SK-N-SH (cell line): ENCODE data around the gene SLFNL1. TPM values are rescaled to one million over a fixed set of nuclear protein-coding genes. Genes with fewer than 3 reads are reported as not detected.

Experiments used
- CTCF ChIA-PET: fragments of 300-600, 350-600 bp; formaldehyde crosslinking; extraction: SDS; loops from one replicate; lab custom pipeline; 2021; lab: Yijun Ruan, JAX
- POLR2A ChIA-PET: fragments of 350-600 bp; sonication (Branson Sonifier 250); formaldehyde crosslinking; extraction: SDS; loops from one replicate; lab custom pipeline; 2020; ENCODE audit warnings: antibody characterized with exemption, inconsistent platforms; lab: Yijun Ruan, JAX
- DNase-seq: peaks from one replicate; pipeline ENCODE4 v3.0.0; 2012
- H2AFZ ChIP-seq: fragments of 200-600 bp; sonication (generic); 2 replicates; pipeline ENCODE4 v1.8.1; 2016; ENCODE audit warnings: antibody characterized with exemption, mild to moderate bottlenecking, low read depth
- H3F3A ChIP-seq: fragments of 200-600 bp; sonication (generic); replicated peaks from 2 replicates; pipeline ENCODE3; 2016; ENCODE audit warnings: antibody characterized with exemption, mild to moderate bottlenecking; ENCODE audit not compliant: insufficient read depth
- H3K27ac ChIP-seq, 2 experiments: fragments of 200-500 bp in 1 of 2; fragments of 200-600 bp in 1 of 2; sonication (Bioruptor generic) in 1 of 2; sonication (generic), shearing (Covaris generic) in 1 of 2; 2 replicates each; pipeline versions ENCODE4 v1.5.1 to v1.6.1; 2014 to 2016; ENCODE audit warnings: low read depth in 2 of 2, inconsistent platforms in 1 of 2, low read length in 1 of 2, mild to moderate bottlenecking in 1 of 2, mixed read lengths in 1 of 2
- H3K27me3 ChIP-seq: fragments of 200-600 bp; sonication (generic), shearing (Covaris generic); 2 replicates; pipeline ENCODE4 v1.6.1; 2016; ENCODE audit warnings: mixed run types; ENCODE audit not compliant: insufficient read depth
- H3K36me3 ChIP-seq, 2 experiments: fragments of 200-500 bp in 1 of 2; fragments of 200-600 bp in 1 of 2; sonication (Bioruptor generic) in 1 of 2; sonication (generic) in 1 of 2; replicated peaks in 1 of 2; 2 replicates each; pipeline versions ENCODE3 to v1.5.1; 2014 to 2016; ENCODE audit warnings: low read length in 1 of 2, mild to moderate bottlenecking in 1 of 2; ENCODE audit not compliant: insufficient read depth in 2 of 2, control insufficient read depth in 1 of 2
- H3K4me1 ChIP-seq, 2 experiments: fragments of 200-500 bp in 1 of 2; fragments of 200-600 bp in 1 of 2; sonication (Bioruptor generic) in 1 of 2; sonication (generic), shearing (Covaris generic) in 1 of 2; 2 replicates each; pipeline versions ENCODE4 v1.5.1 to v1.6.1; 2014 to 2016; ENCODE audit warnings: low read depth in 1 of 2, low read length in 1 of 2, mixed run types in 1 of 2; ENCODE audit not compliant: insufficient read depth in 2 of 2, control insufficient read depth in 1 of 2
- H3K4me2 ChIP-seq: fragments of 200-600 bp; sonication (generic), shearing (Covaris generic); 2 replicates; pipeline ENCODE4 v1.6.1; 2017; ENCODE audit warnings: mixed run types
- H3K4me3 ChIP-seq, 2 experiments: fragments of 200-500 bp in 1 of 2; fragments of 200-600 bp in 1 of 2; sonication (Bioruptor generic) in 1 of 2; sonication (generic), shearing (Covaris generic) in 1 of 2; 2 replicates each; pipeline versions ENCODE4 v1.5.1 to v1.8.1; 2014 to 2016; ENCODE audit warnings: low read depth in 2 of 2, inconsistent platforms in 1 of 2, low read length in 1 of 2, mild to moderate bottlenecking in 1 of 2, mixed read lengths in 1 of 2, moderate library complexity in 1 of 2
- H3K79me2 ChIP-seq: fragments of 200-600 bp; sonication (generic); 2 replicates; pipeline ENCODE4 v1.8.1; 2017; ENCODE audit warnings: mild to moderate bottlenecking; ENCODE audit not compliant: insufficient read depth
- H3K9ac ChIP-seq: fragments of 200-600 bp; sonication (generic); 2 replicates; pipeline ENCODE4 v1.6.1; 2017; ENCODE audit warnings: mixed run types
- H3K9me2 ChIP-seq: fragments of 200-600 bp; sonication (generic); 2 replicates; pipeline ENCODE4 v1.6.1; 2017; ENCODE audit warnings: mixed run types
- H3K9me3 ChIP-seq: fragments of 200-600 bp; sonication (generic); 2 replicates; pipeline ENCODE4 v1.6.1; 2017; ENCODE audit warnings: mixed run types, mild to moderate bottlenecking, moderate library complexity
- H4K20me1 ChIP-seq: fragments of 200-600 bp; sonication (generic); 2 replicates; pipeline ENCODE4 v1.6.1; 2017; ENCODE audit warnings: mild to moderate bottlenecking, mixed run types; ENCODE audit not compliant: insufficient read depth
- CHD2 ChIP-seq: fragments of 150-350 bp; IDR thresholded peaks from 2 replicates; pipeline ENCODE4 v1.6.1; 2018; ENCODE audit warnings: low read length; ENCODE audit not compliant: partially characterized antibody
- EP300 ChIP-seq, 2 experiments: IDR thresholded peaks; 2 replicates each; pipeline versions ENCODE4 v1.4.0 to v1.6.1; 2012; ENCODE audit warnings: borderline replicate concordance in 1 of 2, low read depth in 1 of 2, low read length in 1 of 2
- FOXM1 ChIP-seq: IDR thresholded peaks from 2 replicates; pipeline ENCODE4 v1.4.0; 2012; ENCODE audit warnings: low read depth, mild to moderate bottlenecking
- GATA2 ChIP-seq: sonication (generic); formaldehyde crosslinking; IDR thresholded peaks from 2 replicates; pipeline ENCODE4 v1.5.0; 2020; ENCODE audit warnings: mild to moderate bottlenecking, missing genetic modification reagents
- MXI1 ChIP-seq: IDR thresholded peaks from 2 replicates; pipeline ENCODE4 v1.6.1; 2012; ENCODE audit warnings: mild to moderate bottlenecking, low read depth, low read length, improper control_type of control experiment
- NRF1 ChIP-seq: IDR thresholded peaks from 2 replicates; pipeline ENCODE4 v1.6.1; 2012; ENCODE audit warnings: low read depth, mild to moderate bottlenecking, low read length
- RAD21 ChIP-seq: IDR thresholded peaks from 2 replicates; pipeline ENCODE4 v1.6.1; 2012; ENCODE audit warnings: mild to moderate bottlenecking, low read length
- RCOR1 ChIP-seq: fragments of 150-350 bp; IDR thresholded peaks from 2 replicates; pipeline ENCODE4 v1.6.1; 2017; ENCODE audit warnings: antibody characterized with exemption, low read length
- SIN3A ChIP-seq: IDR thresholded peaks from 2 replicates; pipeline ENCODE4 v1.6.1; 2012; ENCODE audit warnings: low read depth, mild to moderate bottlenecking, low read length, moderate library complexity, borderline replicate concordance
- WGBS: methylation state at CpG from one replicate; pipeline ENCODE4 v1.1.6; 2017; ENCODE audit warnings: low lambda C conversion rate; 5-methylcytosine and 5-hydroxymethylcytosine counted together
- polyA plus RNA-seq, 3 experiments: library from polyadenylated mRNA; depleted of rRNA; stranded (reverse); fragments of >200 nt; gene quantifications; 2 replicates each; pipeline ENCODE4 v1.2.3, GENCODE V29; 2012
- TF ChIP-seq, protein P1 (sequence below): IDR thresholded peaks from 2 replicates; pipeline ENCODE4 v1.4.0; 2012; ENCODE audit warnings: low read depth, borderline replicate concordance
- TF ChIP-seq, protein P2 (sequence below): IDR thresholded peaks from 2 replicates; pipeline ENCODE4 v1.6.1; 2012; ENCODE audit warnings: mild to moderate bottlenecking, low read depth, low read length, moderate library complexity
- TF ChIP-seq, protein P3 (sequence below): fragments of 150-350 bp; IDR thresholded peaks from 2 replicates; pipeline ENCODE4 v1.6.1; 2016; ENCODE audit warnings: mild to moderate bottlenecking, low read depth, low read length
- TF ChIP-seq, protein P4 (sequence below): fragments of 150-350 bp; IDR thresholded peaks from 2 replicates; pipeline ENCODE4 v1.6.1; 2017; ENCODE audit warnings: antibody characterized with exemption, low read length, low read depth, borderline replicate concordance
- TF ChIP-seq, protein P5 (sequence below): IDR thresholded peaks from 2 replicates; pipeline ENCODE4; 2012

Gene SLFNL1
- polyA plus RNA-seq, 1 of the 3 experiments (the other 2 are of a cell fraction), result 0.26 TPM

DNA sequence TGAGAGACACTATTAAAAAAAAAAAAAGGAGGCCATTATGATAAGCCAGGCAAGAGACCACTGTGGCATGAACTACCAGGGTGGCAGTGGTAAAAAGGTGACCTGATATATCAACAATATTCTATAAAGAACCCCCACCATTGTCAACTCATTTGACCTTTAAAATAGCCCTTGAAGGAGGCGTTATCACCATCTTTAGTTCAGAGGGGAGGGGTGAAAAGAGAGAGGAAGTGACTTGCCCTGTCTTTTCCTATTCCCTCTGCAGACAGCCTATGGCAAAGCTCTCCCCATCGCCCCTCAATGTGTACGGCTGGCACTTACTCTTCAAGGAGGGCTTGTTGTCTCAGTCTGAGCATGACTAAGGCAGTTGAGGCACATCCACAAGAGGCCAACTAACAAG, 11.7 kb upstream of the SLFNL1 start:
- Histone ChIP-seq H3K79me2 (no peaks in the 10 kb centered on the region), H3K27ac (no peak overlapping the region), H3K4me3 (no peak overlapping the region)
- CTCF ChIA-PET, result no interaction called here
- DNase-seq, result no peak
- TF ChIP-seq EP300 (IDR thresholded peaks at IDR 0.05; ENCODE audit: borderline replicate concordance in 1 of 2, low read depth in 1 of 2, low read length in 1 of 2), result no peak
- TF ChIP-seq, all 33 proteins: peak for 0
- Histone ChIP-seq H3F3A (peaks cover 10% of the 10 kb centered on the region), H3K4me2 (no peak overlapping the region), H2AFZ (no peak overlapping the region), H3K9ac (no peak overlapping the region), H3K4me1 (no peaks in the 10 kb centered on the region), H3K9me3 (no peaks in the 10 kb centered on the region), H3K27me3 (no peaks in the 10 kb centered on the region), H3K9me2 (no peaks in the 10 kb centered on the region), H3K36me3 (peaks cover 47 to 55% of the 10 kb centered on the region in 2 experiments), H4K20me1 (no peaks in the 10 kb centered on the region)
- 94% methylated on average over 3 of the region's 3 CpGs for WGBS
- POLR2A ChIA-PET, result interaction anchor here (0.7 kb wide), 1 partner anchor 364 kb away, joined by 4 read pairs; no protein-coding TSS in a partner anchor

DNA sequence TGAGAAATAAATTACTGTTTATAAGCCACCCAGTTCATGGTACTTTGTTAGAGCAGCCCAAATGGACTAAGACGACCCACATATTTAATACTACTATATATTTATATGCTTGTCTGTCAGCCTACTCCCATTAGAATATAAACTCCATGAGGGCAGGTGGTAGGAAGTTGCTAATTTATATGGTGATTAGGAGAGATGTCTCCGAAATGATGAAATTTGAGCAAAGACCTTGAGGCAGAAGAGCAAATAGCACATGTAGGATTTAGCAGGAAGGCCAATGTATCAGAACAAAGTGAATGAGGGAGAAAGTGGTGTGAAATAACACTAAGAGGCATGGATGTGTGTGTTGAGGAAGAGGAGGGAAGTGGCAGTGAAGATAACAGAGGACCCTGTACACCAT, 10.6 kb upstream of the SLFNL1 start:
- Histone ChIP-seq H3K4me1 (no peaks in the 10 kb centered on the region), H3K27me3 (no peaks in the 10 kb centered on the region), H3K9me2 (no peaks in the 10 kb centered on the region), H3K4me3 (no peak overlapping the region), H3K79me2 (no peaks in the 10 kb centered on the region), H3K9me3 (no peaks in the 10 kb centered on the region), H4K20me1 (no peaks in the 10 kb centered on the region), H2AFZ (no peak overlapping the region), H3F3A (peaks cover 10% of the 10 kb centered on the region), H3K4me2 (no peak overlapping the region), H3K9ac (no peak overlapping the region), H3K27ac (no peak overlapping the region), H3K36me3 (peaks cover 46 to 49% of the 10 kb centered on the region in 2 experiments)
- TF ChIP-seq, protein P1, sequence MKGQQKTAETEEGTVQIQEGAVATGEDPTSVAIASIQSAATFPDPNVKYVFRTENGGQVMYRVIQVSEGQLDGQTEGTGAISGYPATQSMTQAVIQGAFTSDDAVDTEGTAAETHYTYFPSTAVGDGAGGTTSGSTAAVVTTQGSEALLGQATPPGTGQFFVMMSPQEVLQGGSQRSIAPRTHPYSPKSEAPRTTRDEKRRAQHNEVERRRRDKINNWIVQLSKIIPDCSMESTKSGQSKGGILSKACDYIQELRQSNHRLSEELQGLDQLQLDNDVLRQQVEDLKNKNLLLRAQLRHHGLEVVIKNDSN, result no peak
- no peak for TF ChIP-seq RAD21
- TF ChIP-seq RCOR1, result no peak
- TF ChIP-seq CHD2, result no peak
- no peak for TF ChIP-seq FOXM1
- no peak for TF ChIP-seq NRF1
- TF ChIP-seq GATA2 (CRISPR knock-in tag), result no peak
- TF ChIP-seq SIN3A, result no peak
- no peak for TF ChIP-seq MXI1
- TF ChIP-seq, protein P2, sequence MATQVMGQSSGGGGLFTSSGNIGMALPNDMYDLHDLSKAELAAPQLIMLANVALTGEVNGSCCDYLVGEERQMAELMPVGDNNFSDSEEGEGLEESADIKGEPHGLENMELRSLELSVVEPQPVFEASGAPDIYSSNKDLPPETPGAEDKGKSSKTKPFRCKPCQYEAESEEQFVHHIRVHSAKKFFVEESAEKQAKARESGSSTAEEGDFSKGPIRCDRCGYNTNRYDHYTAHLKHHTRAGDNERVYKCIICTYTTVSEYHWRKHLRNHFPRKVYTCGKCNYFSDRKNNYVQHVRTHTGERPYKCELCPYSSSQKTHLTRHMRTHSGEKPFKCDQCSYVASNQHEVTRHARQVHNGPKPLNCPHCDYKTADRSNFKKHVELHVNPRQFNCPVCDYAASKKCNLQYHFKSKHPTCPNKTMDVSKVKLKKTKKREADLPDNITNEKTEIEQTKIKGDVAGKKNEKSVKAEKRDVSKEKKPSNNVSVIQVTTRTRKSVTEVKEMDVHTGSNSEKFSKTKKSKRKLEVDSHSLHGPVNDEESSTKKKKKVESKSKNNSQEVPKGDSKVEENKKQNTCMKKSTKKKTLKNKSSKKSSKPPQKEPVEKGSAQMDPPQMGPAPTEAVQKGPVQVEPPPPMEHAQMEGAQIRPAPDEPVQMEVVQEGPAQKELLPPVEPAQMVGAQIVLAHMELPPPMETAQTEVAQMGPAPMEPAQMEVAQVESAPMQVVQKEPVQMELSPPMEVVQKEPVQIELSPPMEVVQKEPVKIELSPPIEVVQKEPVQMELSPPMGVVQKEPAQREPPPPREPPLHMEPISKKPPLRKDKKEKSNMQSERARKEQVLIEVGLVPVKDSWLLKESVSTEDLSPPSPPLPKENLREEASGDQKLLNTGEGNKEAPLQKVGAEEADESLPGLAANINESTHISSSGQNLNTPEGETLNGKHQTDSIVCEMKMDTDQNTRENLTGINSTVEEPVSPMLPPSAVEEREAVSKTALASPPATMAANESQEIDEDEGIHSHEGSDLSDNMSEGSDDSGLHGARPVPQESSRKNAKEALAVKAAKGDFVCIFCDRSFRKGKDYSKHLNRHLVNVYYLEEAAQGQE, result no peak
- TF ChIP-seq EP300 (IDR thresholded peaks at IDR 0.05; ENCODE audit: borderline replicate concordance in 1 of 2, low read depth in 1 of 2, low read length in 1 of 2), result no peak
- TF ChIP-seq, protein P3, sequence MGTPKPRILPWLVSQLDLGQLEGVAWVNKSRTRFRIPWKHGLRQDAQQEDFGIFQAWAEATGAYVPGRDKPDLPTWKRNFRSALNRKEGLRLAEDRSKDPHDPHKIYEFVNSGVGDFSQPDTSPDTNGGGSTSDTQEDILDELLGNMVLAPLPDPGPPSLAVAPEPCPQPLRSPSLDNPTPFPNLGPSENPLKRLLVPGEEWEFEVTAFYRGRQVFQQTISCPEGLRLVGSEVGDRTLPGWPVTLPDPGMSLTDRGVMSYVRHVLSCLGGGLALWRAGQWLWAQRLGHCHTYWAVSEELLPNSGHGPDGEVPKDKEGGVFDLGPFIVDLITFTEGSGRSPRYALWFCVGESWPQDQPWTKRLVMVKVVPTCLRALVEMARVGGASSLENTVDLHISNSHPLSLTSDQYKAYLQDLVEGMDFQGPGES, result no peak
- TF ChIP-seq, protein P4, sequence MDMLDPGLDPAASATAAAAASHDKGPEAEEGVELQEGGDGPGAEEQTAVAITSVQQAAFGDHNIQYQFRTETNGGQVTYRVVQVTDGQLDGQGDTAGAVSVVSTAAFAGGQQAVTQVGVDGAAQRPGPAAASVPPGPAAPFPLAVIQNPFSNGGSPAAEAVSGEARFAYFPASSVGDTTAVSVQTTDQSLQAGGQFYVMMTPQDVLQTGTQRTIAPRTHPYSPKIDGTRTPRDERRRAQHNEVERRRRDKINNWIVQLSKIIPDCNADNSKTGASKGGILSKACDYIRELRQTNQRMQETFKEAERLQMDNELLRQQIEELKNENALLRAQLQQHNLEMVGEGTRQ, result no peak
- TF ChIP-seq, protein P5, sequence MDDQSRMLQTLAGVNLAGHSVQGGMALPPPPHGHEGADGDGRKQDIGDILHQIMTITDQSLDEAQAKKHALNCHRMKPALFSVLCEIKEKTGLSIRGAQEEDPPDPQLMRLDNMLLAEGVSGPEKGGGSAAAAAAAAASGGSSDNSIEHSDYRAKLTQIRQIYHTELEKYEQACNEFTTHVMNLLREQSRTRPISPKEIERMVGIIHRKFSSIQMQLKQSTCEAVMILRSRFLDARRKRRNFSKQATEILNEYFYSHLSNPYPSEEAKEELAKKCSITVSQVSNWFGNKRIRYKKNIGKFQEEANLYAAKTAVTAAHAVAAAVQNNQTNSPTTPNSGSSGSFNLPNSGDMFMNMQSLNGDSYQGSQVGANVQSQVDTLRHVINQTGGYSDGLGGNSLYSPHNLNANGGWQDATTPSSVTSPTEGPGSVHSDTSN, result no peak
- ChIA-PET CTCF (interaction anchor here (1.3 kb wide), 1 partner anchor 14 kb away, joined by 3 read pairs; no protein-coding TSS in a partner anchor), POLR2A (no interaction called here)
- WGBS, result 100% methylated on average over 2 of the region's 2 CpGs
- no peak for DNase-seq
